OCI-LY1 (cell line): ENCODE data around the gene KLHL4.

Source experiments
- H2AFZ ChIP-seq: fragments of 200-600 bp; sonication (generic), shearing (Covaris generic); 2 replicates; pipeline ENCODE4 v1.6.0; 2014; ENCODE audit warnings: antibody characterized with exemption, mild to moderate bottlenecking, low read length
- H3F3A ChIP-seq: fragments of 200-600 bp; sonication (generic), shearing (Covaris generic); 2 replicates; pipeline ENCODE4 v1.6.0; 2014; ENCODE audit warnings: mild to moderate bottlenecking, antibody characterized with exemption, low read length, moderate library complexity; ENCODE audit not compliant: insufficient read depth
- H3K27ac ChIP-seq: fragments of 200-600 bp; sonication (generic); 2 replicates; pipeline ENCODE4 v1.5.1; 2014; ENCODE audit warnings: low read length, mixed run types, mild to moderate bottlenecking, low read depth; ENCODE audit not compliant: poor library complexity, severe bottlenecking
- H3K27me3 ChIP-seq: fragments of 200-600 bp; sonication (generic); 2 replicates; pipeline ENCODE4 v1.6.0; 2014; ENCODE audit warnings: antibody characterized with exemption, mild to moderate bottlenecking, low read length, moderate library complexity; ENCODE audit not compliant: insufficient read depth
- H3K36me3 ChIP-seq: fragments of 200-600 bp; sonication (generic); 2 replicates; pipeline ENCODE4 v1.6.1; 2014; ENCODE audit warnings: mild to moderate bottlenecking, antibody characterized with exemption, low read length, moderate library complexity, mixed read lengths; ENCODE audit not compliant: insufficient read depth
- H3K4me1 ChIP-seq: fragments of 200-600 bp; sonication (generic); 2 replicates; pipeline ENCODE4 v1.5.1; 2014; ENCODE audit warnings: mild to moderate bottlenecking, low read length, moderate library complexity; ENCODE audit not compliant: insufficient read depth, severe bottlenecking
- H3K4me2 ChIP-seq: fragments of 200-600 bp; sonication (generic), shearing (Covaris generic); 2 replicates; pipeline ENCODE4 v1.6.1; 2014; ENCODE audit warnings: low read length
- H3K4me3 ChIP-seq: fragments of 200-600 bp; sonication (generic); 2 replicates; pipeline ENCODE4 v1.5.1; 2014; ENCODE audit warnings: low read length, low read depth, mild to moderate bottlenecking, mixed read lengths; ENCODE audit not compliant: poor library complexity, severe bottlenecking
- H3K79me2 ChIP-seq: fragments of 200-600 bp; shearing (Covaris generic); 2 replicates; pipeline ENCODE4 v1.6.1; 2016; ENCODE audit warnings: mixed run types, low read length, mixed read lengths; ENCODE audit not compliant: insufficient read depth
- H3K9ac ChIP-seq: fragments of 200-600 bp; sonication (generic), shearing (Covaris generic); 2 replicates; pipeline ENCODE4 v1.6.1; 2014; ENCODE audit warnings: mild to moderate bottlenecking, low read length, mixed read lengths
- H3K9me2 ChIP-seq: fragments of 200-600 bp; sonication (generic), shearing (Covaris generic); 2 replicates; pipeline ENCODE4 v1.6.1; 2014; ENCODE audit warnings: low read depth, mild to moderate bottlenecking, low read length, mixed read lengths
- H3K9me3 ChIP-seq: fragments of 200-600 bp; shearing (Covaris generic); 2 replicates; pipeline ENCODE4 v1.6.1; 2014; ENCODE audit warnings: low read length, mixed read lengths
- H4K20me1 ChIP-seq: fragments of 200-600 bp; sonication (generic), shearing (Covaris generic); 2 replicates; pipeline ENCODE4 v1.6.0; 2016; ENCODE audit warnings: mild to moderate bottlenecking, low read length; ENCODE audit not compliant: insufficient read depth
- EZH2 ChIP-seq: fragments of 200-600 bp; sonication (generic), shearing (Covaris generic); IDR thresholded peaks from 2 replicates; pipeline ENCODE4 v1.8.0; 2017; ENCODE audit warnings: borderline replicate concordance, mixed run types, mild to moderate bottlenecking, antibody characterized with exemption, low read length, moderate library complexity, mixed read lengths
- TF ChIP-seq, protein P1 (sequence below): fragments of 200-600 bp; sonication (generic), shearing (Covaris generic); IDR thresholded peaks from 2 replicates; pipeline ENCODE4 v1.5.1; 2017; ENCODE audit warnings: mild to moderate bottlenecking, antibody characterized with exemption, low read length, moderate library complexity, mixed read lengths

The KLHL4 gene

GRCh38 chrX:87578978-87579377 is 61.4 kb downstream of the KLHL4 start:
- no peak overlapping the region for H3K27ac ChIP-seq
- no peak overlapping the region for H3K4me2 ChIP-seq
- H4K20me1 ChIP-seq: no peaks in the 10 kb centered on the region
- TF ChIP-seq, protein P1, sequence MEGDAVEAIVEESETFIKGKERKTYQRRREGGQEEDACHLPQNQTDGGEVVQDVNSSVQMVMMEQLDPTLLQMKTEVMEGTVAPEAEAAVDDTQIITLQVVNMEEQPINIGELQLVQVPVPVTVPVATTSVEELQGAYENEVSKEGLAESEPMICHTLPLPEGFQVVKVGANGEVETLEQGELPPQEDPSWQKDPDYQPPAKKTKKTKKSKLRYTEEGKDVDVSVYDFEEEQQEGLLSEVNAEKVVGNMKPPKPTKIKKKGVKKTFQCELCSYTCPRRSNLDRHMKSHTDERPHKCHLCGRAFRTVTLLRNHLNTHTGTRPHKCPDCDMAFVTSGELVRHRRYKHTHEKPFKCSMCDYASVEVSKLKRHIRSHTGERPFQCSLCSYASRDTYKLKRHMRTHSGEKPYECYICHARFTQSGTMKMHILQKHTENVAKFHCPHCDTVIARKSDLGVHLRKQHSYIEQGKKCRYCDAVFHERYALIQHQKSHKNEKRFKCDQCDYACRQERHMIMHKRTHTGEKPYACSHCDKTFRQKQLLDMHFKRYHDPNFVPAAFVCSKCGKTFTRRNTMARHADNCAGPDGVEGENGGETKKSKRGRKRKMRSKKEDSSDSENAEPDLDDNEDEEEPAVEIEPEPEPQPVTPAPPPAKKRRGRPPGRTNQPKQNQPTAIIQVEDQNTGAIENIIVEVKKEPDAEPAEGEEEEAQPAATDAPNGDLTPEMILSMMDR: no peak
- TF ChIP-seq EZH2: no peak
- H3K79me2 ChIP-seq: no peaks in the 10 kb centered on the region
- H3K4me3 ChIP-seq: no peak overlapping the region
- H3K36me3 ChIP-seq: no peaks in the 10 kb centered on the region
- H3K4me1 ChIP-seq: no peaks in the 10 kb centered on the region
- H3K9ac ChIP-seq: no peak overlapping the region
- no peaks in the 10 kb centered on the region for H3K27me3 ChIP-seq
- no peaks in the 10 kb centered on the region for H3F3A ChIP-seq
- no peaks in the 10 kb centered on the region for H3K9me2 ChIP-seq
- no peak overlapping the region for H2AFZ ChIP-seq
- no peaks in the 10 kb centered on the region for H3K9me3 ChIP-seq

- Histone ChIP-seq H3K4me3 (no peak overlapping the region), H3F3A (no peaks in the 10 kb centered on the region), H3K79me2 (no peaks in the 10 kb centered on the region), H3K27me3 (no peaks in the 10 kb centered on the region), H3K4me1 (no peaks in the 10 kb centered on the region), H3K9me2 (no peaks in the 10 kb centered on the region), H3K36me3 (no peaks in the 10 kb centered on the region), H4K20me1 (no peaks in the 10 kb centered on the region), H3K4me2 (no peak overlapping the region), H2AFZ (no peak overlapping the region), H3K9me3 (no peaks in the 10 kb centered on the region), H3K27ac (no peak overlapping the region), H3K9ac (no peak overlapping the region)
- TF ChIP-seq EZH2: no peak
- TF ChIP-seq, protein P1: no peak
Measured at GRCh38 chrX:87580862-87581261, 63.3 kb downstream of the KLHL4 start.

DNA sequence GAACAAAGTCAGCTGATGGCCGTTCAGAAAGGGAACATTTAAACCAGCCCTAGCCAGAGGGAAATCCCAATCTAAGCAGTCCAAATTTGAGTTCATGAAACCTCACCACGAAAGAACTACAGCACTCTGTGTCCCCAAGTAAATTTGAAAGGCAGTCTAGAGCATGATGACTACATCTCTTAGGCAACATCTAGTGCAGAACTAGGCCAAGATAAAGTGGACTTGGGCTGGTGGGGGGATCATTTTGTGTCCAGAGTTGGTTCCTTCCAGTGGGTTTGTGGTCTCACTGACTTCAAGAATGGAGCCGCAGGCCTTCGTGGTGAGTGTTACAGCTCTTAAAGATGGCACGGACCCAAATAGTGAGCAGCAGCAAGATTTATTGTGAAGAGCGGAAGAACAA is 64.9 kb downstream of the KLHL4 start:
- H3K9me3 ChIP-seq: no peaks in the 10 kb centered on the region
- H4K20me1 ChIP-seq: no peaks in the 10 kb centered on the region
- no peak overlapping the region for H3K4me2 ChIP-seq
- H3K9ac ChIP-seq: no peak overlapping the region
- TF ChIP-seq EZH2: no peak
- TF ChIP-seq, protein P1: no peak
- H3K9me2 ChIP-seq: no peaks in the 10 kb centered on the region
- no peaks in the 10 kb centered on the region for H3K36me3 ChIP-seq
- H3F3A ChIP-seq: no peaks in the 10 kb centered on the region
- no peaks in the 10 kb centered on the region for H3K79me2 ChIP-seq
- no peaks in the 10 kb centered on the region for H3K4me1 ChIP-seq
- H3K27me3 ChIP-seq: no peaks in the 10 kb centered on the region
- H3K27ac ChIP-seq: no peak overlapping the region
- no peak overlapping the region for H3K4me3 ChIP-seq
- H2AFZ ChIP-seq: no peak overlapping the region
